ENCODE data around the gene CHST8. TPM values are rescaled to one million over a fixed set of nuclear protein-coding genes. Genes with fewer than 3 reads are reported as not detected.
A peak's percentile ranks its signal among the peaks of the same experiment; 100 is the strongest.

CHST8 gene
- total and polyA plus RNA-seq, 8 donors = 0.23 to 25.5 TPM; not detected in 6

- no peaks in the 10 kb centered on the region for H3K36me3 ChIP-seq
- TF ChIP-seq EP300 (IDR thresholded peaks at IDR 0.05) (no peak), POLR2AphosphoS5 (IDR thresholded peaks at IDR 0.05) (no peak), CTCF (IDR thresholded peaks at IDR 0.05) (no peak), POLR2A (IDR thresholded peaks at IDR 0.05) (no peak)
- DNase-seq = no peak
- WGBS, 5 donors = 69 to 81% (median 79%) methylated on average over 5 of the region's 5 CpGs
- no peaks in the 10 kb centered on the region for H3K9me3 ChIP-seq
- intact Hi-C loops (cut with DNase I; ENCODE audit: low total_unique reads) = no loop called here
- no peaks in the 10 kb centered on the region for H3K4me1 ChIP-seq
- no peak overlapping the region for H3K4me3 ChIP-seq
- H3K27ac ChIP-seq = no peak overlapping the region
- H3K27me3 ChIP-seq = peaks cover 0 to 45% (median 23%) of the 10 kb centered on the region in 3 donors
Measured at GRCh38 chr19:33679696-33680095, 57.9 kb downstream of the CHST8 start.

- Histone ChIP-seq H3K9me3 (no peaks in the 10 kb centered on the region), H3K27ac (no peak overlapping the region), H3K4me3 (no peak overlapping the region), H3K4me1 (no peaks in the 10 kb centered on the region), H3K36me3 (no peaks in the 10 kb centered on the region), H3K27me3 (peaks cover 7 to 48% (median 29%) of the 10 kb centered on the region in 3 donors)
- 63 to 74% (median 66%) methylated on average over 3 of the region's 3 CpGs for WGBS, 5 donors
- TF ChIP-seq POLR2A (IDR thresholded peaks at IDR 0.05) (no peak), CTCF (IDR thresholded peaks at IDR 0.05) (no peak), POLR2AphosphoS5 (IDR thresholded peaks at IDR 0.05) (no peak), EP300 (IDR thresholded peaks at IDR 0.05) (no peak)
- intact Hi-C loops (cut with DNase I; ENCODE audit: low total_unique reads) = no loop called here
- no peak for DNase-seq
Measured at GRCh38 chr19:33681081-33681680, 59.4 kb downstream of the CHST8 start.

GRCh38 chr19:33683881-33684537 is 62.3 kb downstream of the CHST8 start:
- TF ChIP-seq POLR2A (IDR thresholded peaks at IDR 0.05) (no peak), CTCF (IDR thresholded peaks at IDR 0.05) (no peak), POLR2AphosphoS5 (IDR thresholded peaks at IDR 0.05) (no peak), EP300 (IDR thresholded peaks at IDR 0.05) (no peak)
- Histone ChIP-seq H3K36me3 (no peaks in the 10 kb centered on the region), H3K27me3 (peaks cover 7 to 75% (median 37%) of the 10 kb centered on the region in 3 donors), H3K4me3 (no peak overlapping the region), H3K27ac (no peak overlapping the region), H3K9me3 (no peaks in the 10 kb centered on the region), H3K4me1 (no peaks in the 10 kb centered on the region)
- intact Hi-C loops (cut with DNase I; ENCODE audit: low total_unique reads) = no loop called here
- WGBS, 5 donors = 19 to 23% (median 19%) methylated on average over 23 to 24 of the region's 24 CpGs
- DNase-seq = peak in 1 of 2 donors; percentile 85

GRCh38 chr19:33684538-33685232 is 62.9 kb downstream of the CHST8 start:
- no peaks in the 10 kb centered on the region for H3K4me1 ChIP-seq
- TF ChIP-seq POLR2AphosphoS5 (IDR thresholded peaks at IDR 0.05) = no peak
- no peak overlapping the region for H3K27ac ChIP-seq
- peaks cover 7 to 81% (median 37%) of the 10 kb centered on the region in 3 donors for H3K27me3 ChIP-seq
- H3K4me3 ChIP-seq = no peak overlapping the region
- H3K36me3 ChIP-seq = no peaks in the 10 kb centered on the region
- WGBS, 5 donors = 16 to 24% (median 23%) methylated on average over 37 to 42 of the region's 42 CpGs
- H3K9me3 ChIP-seq = no peaks in the 10 kb centered on the region
- peak in 1 of 2 donors; percentile 22 for DNase-seq
- intact Hi-C loops (cut with DNase I; ENCODE audit: low total_unique reads) = no loop called here
